ENCODE results near the gene KRT7. TPM values are rescaled to one million over a fixed set of nuclear protein-coding genes. Genes with fewer than 3 reads are reported as not detected.
"Not testable (repeated sequence)": the region's sequence is repeated elsewhere in the genome, so short reads cannot be mapped to it uniquely, and the experiment has no call there.

The KRT7 gene
- polyA plus RNA-seq, 1 donor = 0.86 TPM

GRCh38 chr12:52243856-52244614 lies 11.0 kb downstream of the KRT7 start:
- no peak for DNase-seq (ENCODE audit: low read depth)

- DNase-seq (ENCODE audit: low read depth) = no peak
Observed at GRCh38 chr12:52244615-52244994, 11.6 kb downstream of the KRT7 start.

GRCh38 chr12:52245259-52245961 lies 12.4 kb downstream of the KRT7 start:
- DNase-seq (ENCODE audit: low read depth) = no peak

- DNase-seq (ENCODE audit: low read depth) = no peak
Observed at GRCh38 chr12:52245962-52246569, 13.0 kb downstream of the KRT7 start.

GRCh38 chr12:52246720-52247621 lies 13.9 kb downstream of the KRT7 start:
- DNase-seq (ENCODE audit: low read depth) = no peak

GRCh38 chr12:52247622-52248540 lies 14.8 kb downstream of the KRT7 start:
- DNase-seq (ENCODE audit: low read depth) = no peak

GRCh38 chr12:52248541-52249461 lies 15.8 kb downstream of the KRT7 start:
- no peak for DNase-seq (ENCODE audit: low read depth)

- DNase-seq (ENCODE audit: low read depth) = no peak
Observed at GRCh38 chr12:52249511-52250047, 16.5 kb downstream of the KRT7 start.

- DNase-seq (ENCODE audit: low read depth) = no peak
Observed at GRCh38 chr12:52250048-52250990, 17.3 kb downstream of the KRT7 start.

GRCh38 chr12:52251367-52252051 lies 18.5 kb downstream of the KRT7 start:
- no peak for DNase-seq (ENCODE audit: low read depth)

GRCh38 chr12:52252175-52252615 lies 19.2 kb downstream of the KRT7 start:
- not testable (repeated sequence) for DNase-seq (ENCODE audit: low read depth)

- no peak for DNase-seq (ENCODE audit: low read depth)
Observed at GRCh38 chr12:52252728-52253343, 19.8 kb downstream of the KRT7 start.

GRCh38 chr12:52253391-52254179 lies 20.5 kb downstream of the KRT7 start:
- DNase-seq (ENCODE audit: low read depth) = no peak

- DNase-seq (ENCODE audit: low read depth) = no peak
Observed at GRCh38 chr12:52254180-52254964, 21.3 kb downstream of the KRT7 start.
